GM19035 (cell line): ENCODE results near the gene NAT8.
"Not testable (repeated sequence)": the region's sequence is repeated elsewhere in the genome, so short reads cannot be mapped to it uniquely, and the experiment has no call there.

ENCODE experiments used
- ATAC-seq: cut with Tn5 transposase; IDR thresholded peaks from one replicate; pipeline ENCODE4 v1.9.1; 2021; ENCODE audit not compliant: unreplicated experiment

Gene NAT8, protein sequence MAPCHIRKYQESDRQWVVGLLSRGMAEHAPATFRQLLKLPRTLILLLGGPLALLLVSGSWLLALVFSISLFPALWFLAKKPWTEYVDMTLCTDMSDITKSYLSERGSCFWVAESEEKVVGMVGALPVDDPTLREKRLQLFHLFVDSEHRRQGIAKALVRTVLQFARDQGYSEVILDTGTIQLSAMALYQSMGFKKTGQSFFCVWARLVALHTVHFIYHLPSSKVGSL

DNA sequence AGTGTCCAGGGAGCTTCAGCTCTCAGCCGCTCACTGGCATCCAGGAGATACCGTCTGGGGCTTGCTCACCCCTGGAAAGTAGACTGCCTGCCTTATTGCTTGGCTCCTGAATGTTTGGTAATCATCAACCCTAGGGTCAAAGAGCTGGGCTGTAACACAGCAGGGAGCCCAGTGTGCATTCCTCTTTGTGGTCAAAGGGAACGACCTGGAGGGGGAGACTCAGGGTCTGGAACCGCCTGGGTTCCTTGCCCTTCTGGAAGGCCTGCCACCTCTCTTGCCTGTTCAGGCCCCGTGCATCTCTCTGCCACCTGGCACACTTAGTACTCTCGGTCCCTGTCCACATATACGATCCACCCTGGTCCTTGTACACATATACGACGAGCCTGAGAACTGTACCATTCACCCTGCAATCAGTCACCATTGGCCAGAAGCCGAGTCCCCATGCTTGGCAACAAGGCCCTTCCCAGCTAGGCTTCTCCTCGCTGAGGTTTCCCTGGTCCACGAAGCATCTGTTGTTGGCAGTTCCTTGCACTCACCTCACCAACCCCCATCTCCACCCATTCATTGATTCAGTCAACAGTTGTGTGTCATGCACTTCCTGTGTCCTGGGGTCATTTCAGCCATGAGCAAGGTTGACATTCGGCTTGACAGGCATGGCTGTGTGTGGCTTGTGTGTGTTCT lies at the start of gene NAT8:
Gene NAT8 (minus strand): TSS at position 85 of the 681 bp plus-strand sequence. CDS start 794 bp downstream, outside the sequence.
- no peak for ATAC-seq

DNA sequence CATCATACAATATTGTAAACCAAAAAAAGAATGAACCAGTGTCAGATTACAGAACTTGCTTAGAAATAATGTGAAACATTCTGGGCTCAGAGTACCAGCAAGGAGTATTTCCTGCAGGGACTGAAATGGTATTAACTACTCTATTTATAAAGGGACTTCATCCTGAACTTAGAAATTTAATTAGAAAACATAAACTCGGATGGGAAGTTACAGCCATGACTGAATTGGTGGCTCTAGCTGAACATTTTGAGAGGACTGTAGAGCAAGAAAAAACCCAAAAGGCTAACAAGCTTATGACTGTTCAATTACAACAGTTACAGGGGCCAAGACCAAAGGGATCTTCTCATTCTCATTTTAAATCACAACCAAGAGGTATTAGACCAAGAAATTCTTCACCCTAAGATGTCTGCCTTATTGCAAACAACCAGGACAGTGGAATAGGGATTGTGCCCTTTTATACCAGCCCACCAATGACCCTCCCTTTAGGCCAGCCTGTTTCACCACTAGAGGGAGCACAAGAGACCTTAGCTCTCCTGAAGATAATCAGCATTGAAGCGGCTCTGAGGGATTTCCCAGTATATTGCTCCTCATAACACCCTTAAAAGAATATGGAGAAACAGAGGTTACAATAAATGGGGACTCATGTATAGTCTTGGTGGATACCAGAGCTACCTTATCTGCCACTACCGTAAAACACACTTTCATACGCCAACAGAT lies 48.3 kb upstream of the NAT8 start:
- peak; percentile 77 for ATAC-seq

DNA sequence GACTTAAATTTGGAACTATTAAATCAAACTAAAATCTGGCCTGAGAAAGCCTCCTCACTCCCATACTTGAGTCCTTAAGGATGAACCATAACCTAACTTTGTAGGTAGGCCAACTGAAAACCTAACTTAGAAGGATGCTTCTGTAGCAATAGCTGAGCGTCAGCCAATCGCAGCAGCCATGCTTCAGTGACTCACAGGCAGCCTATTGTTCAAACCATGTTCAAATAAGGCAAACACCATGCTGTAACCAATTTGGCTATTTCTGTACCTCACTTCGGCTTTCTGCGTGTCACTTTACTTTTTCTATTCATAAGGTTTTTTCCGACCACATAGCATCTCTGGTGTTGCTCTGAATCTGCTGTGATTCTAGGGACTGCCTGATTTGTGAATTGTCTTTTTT lies 46.3 kb upstream of the NAT8 start:
- not testable (repeated sequence) for ATAC-seq

DNA sequence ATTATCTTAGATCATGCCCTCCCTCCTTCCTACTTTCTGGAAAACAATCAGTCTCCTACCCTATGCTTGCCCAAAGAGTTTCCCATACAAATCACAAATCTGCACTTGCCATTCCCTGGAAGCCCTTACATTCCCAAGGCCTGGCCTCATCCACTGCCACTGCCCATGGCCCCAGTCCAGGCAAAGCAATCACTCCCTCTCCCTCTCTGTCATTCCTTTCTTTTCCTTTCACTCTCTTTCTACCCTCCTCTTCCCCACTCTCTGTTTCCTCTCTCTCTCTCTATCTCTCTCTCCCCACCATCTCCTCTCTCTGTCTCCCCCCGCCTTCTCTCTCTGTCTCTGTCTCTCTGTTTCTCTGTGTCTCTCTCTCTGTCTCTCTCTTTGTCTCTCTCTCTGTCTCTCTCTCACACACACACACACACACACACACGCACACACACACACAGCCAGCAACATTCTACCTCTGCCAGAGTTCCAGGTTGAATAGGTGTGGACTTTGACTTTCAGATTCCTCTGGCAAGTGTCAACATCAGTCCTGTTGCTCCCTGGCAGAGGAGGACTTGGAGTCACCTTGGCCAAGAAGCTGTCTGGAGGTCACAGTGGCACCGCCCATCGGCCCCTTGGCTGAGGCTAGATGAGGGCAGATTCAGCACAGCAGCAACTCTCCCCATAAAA lies 43.7 kb upstream of the NAT8 start:
- no peak for ATAC-seq

DNA sequence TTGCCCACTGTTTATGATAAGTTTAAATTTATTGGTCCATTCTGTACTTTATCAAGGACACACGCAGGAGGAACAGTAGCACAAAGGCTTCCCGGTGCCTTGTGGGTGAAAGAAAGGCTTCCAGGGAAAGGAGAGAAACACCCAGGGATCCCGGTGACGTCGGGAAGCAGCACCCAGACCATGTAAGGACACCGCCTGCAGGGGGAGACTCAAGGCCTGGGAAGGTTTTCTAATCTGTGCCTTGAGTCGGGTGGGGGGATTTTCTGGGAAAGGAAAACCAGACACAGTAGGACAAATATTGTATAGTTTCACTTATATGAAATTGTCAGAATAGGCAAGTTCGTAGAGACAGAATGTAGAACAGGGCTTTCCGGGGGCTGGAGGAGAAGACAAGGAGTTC lies 42.7 kb upstream of the NAT8 start:
- ATAC-seq = not testable (repeated sequence)

DNA sequence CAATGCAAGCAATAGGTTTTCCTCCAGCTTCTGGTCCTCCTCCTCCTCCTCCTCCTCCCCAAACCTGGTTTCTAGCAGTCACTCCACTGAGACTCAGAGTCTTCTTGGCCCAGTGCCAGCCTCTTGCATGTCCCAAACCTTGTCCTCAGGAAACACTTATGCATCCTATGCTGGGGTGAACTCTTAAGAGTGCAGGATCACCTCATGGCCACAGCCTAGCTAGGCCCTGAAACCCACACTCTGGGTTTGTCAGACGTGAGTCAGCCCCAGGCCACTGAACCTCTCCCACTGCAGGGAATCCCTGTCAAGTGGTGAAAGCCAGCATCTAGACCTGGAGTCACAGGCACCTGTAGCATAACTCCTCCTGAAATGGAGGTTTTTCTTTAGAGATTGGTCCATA lies 42.1 kb upstream of the NAT8 start:
- ATAC-seq = not testable (repeated sequence)

DNA sequence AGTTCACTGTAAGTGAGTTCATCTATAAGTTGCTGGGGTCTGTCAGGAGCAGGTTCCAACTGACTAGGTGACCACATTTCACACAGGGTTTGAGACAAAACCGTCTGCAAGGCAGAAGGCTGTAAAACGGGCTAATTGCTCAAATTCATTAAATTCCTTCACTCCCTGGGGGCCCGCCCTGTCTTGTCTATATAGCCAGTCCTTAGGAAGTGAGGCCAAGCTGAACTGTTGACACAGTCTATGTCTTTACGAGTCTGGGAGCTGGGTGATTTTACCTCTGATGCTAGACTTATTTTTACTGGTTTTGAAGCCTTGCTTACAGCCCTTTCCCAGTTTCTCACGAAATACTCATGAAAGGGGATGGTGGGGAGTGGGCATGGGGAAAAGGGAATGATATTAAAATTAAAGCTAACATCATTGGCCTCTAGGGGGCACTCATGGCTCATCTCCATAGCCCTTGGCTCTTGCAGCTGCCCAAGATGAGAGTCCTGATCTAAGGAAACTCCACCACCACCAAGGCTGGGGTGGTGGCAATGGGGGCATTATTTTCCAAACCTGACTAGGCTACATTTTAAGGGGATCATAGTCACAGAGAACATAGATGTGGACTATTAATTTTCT lies 37.8 kb upstream of the NAT8 start:
- not testable (repeated sequence) for ATAC-seq

DNA sequence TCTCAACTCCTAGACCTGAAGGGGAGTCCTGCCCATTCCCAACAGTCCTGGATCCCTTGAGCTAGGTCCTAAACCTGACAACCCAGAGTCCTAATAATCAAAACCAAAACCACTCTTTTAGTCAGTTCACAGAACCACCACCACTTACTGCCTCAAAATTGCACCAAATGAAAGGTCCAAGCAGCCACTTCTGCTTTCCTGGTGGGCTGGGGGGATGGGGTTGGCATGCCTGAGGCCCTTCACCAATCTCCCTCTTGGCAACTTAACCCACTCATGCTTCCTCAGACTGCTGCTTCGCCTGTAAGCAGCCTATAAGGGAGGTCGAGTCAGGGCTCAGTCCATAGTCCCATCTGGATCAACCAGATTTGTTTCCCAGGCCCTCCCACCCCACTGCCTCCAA lies 37.0 kb upstream of the NAT8 start:
- ATAC-seq = not testable (repeated sequence)

DNA sequence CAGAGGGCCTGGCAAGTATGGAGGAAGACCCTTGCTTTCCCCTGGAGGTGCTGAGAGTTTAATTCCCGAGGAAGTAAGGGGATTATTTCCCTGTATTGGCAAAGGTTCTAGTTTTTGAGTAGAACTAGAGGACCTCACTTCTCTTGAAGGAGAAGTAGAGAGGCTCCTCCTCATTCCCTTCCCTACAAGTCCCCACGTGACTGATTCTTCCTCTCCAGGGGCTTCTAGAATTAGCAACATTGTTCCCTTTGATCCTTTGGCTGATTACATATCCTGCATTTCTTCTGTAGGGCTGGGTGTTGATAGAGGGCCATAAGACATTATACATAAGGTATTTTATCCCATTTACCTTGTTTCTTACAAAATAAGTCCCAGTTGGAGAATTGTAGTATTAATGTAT lies 35.8 kb upstream of the NAT8 start:
- ATAC-seq = not testable (repeated sequence)

DNA sequence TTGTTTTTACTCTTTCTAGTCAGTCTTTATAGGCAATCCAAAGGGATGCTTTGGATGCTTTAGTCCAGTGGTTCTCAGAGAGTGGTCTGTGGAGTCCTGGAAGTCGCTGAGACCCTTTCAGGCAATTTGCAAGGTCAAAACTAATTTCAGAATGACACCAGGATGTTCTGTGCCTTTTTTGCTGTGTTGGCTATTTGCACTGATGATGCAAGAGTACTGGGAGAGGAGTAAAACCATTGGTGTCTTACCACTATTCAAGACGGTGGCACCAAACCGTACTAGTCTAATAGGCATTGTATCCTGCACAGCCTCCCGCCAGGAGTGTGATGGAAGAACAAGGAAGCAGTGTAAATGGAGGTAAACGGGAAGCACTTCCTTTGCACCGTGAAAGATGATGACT lies 34.0 kb upstream of the NAT8 start:
- not testable (repeated sequence) for ATAC-seq

DNA sequence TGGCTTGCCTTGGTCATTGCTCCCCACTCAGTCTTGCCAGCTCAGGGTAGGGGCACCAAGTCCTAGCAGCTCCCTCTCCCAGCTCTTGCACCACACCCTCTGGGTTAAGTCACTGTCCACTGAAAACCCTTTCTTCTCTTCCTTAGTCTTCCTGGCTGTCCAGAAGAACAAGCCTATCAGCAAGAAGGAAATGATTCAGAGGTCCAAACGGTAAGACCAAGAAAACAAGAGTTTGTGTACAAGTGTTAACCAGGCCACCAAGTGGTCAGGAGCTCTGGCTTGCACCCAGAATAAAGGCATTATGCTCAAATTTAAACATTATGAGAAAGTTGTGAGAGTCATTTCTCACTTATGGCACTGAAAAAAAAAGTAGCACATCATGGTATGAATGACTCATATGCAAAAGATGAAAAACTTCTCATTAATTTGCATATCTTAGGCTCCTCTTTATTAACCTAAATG lies 32.5 kb upstream of the NAT8 start:
- peak; percentile 64 for ATAC-seq

DNA sequence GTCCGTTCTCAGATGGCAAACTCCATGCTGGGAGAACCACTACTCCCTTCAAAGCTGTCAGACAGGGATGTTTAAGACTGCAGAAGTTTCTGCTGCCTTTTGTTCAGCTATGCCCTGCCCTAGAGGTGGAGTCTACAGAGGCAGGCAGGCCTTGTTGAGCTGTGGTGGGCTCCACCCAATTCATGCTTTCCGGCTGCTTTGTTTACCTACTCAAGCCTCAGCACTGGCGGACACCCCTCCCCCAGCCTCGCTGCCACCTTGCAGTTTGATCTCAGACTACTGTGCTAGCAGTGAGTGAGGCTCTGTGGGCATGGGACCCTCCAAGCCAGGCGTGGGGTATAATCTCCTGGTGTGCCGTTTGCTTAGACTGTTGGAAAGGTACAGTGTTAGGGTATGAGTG lies 27.8 kb upstream of the NAT8 start:
- ATAC-seq = not testable (repeated sequence)

DNA sequence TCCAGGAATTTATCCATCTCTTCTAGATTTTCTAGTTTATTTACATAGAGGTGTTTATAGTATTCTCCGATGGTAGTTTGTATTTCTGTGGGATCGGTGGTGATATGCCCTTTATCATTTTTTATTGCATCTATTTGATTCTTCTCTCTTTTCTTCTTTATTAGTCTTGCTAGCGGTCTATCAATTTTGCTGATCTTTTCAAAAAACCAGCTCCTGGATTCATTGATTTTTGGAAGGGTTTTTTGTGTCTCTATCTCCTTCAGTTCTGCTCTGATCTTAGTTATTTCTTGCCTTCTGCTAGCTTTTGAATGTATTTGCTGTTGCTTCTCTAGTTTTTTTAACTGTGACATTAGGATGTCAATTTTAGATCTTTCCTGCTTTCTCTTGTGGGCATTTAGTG lies 25.0 kb upstream of the NAT8 start:
- ATAC-seq = not testable (repeated sequence)

DNA sequence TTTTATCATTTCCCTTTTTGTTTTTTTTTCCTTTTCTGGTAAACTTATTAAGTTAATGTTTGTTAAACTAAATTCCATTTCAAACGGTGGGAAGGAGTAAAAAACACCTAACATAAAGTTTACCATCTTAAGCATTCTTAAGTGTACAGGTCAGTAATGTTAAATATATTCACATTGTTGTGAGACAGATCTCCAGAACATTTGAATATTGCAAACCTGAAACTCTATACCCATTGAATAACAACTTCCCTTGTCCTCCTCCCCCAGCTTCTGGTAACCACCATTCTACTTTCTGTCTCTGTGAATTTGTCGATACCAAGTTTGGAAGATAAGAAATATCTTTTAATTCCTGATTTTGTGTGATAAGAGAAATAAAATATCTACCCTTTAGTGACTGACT lies 12.0 kb upstream of the NAT8 start:
- no peak for ATAC-seq

DNA sequence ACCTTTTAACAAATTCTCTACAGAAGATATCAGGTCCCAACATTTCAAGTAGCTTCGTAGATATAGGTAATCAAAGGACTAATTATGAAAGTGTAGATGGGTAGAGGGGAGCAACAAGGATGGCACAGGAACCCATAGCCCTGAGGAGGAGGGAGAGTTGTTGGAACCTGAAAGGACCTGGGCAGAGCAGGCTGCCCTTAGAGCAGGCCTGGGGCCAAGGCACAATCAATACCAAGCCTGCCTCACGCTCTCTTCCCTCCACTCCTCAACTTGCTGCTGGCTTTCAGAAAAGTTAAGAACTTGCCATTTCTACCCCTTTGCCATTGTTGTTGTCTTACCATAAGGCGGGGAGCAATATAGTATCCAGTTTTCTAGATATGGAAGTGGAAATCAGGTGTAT lies 10.1 kb upstream of the NAT8 start:
- ATAC-seq = no peak

DNA sequence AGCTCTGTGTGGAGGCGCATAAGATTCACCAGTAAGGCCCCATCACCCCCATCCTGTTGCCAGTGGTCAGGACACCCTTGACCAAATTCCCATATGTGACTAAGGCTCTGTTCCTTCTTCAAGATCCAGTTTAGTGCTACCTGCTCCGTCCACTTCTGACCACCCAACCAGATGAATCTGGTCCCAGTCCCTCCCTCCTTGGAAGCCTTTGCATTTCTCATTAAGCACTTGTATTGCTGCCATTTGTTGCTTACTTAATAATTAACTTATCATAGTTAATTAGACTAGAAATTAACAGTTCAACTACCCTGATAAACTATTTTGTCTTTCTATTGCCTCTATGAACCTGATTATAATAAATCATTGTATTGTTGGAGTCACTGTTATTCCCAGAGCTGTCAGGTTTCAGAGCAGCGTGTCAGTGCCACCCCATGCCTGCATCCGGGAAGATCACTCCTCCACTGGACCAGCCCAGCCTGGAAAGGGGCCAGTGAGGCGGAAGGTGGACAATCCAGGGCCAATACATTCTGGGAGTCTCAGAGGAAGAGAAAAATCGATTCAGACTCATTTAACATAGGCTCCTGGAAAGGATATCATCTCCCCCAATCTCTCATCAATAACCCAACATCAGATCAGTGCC lies 9.5 kb upstream of the NAT8 start:
- ATAC-seq = no peak

DNA sequence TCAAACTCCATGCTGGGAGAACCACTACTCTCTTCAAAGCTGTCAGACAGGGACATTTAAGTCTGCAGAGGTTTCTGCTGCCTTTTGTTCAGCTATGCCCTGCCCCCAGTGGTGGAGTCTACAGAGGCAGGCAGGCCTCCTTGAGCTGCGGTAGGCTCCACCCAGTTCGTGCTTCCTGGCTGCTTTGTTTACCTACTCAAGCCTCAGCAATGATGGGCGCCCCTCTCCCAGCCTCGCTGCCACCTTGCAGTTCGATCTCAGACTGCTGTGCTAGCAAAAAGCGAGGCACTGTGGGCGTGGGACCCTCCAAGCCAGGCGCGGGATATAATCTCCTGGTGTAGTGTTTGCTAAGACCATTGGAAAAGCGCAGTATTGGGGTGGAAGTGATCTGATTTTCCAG lies 5.5 kb upstream of the NAT8 start:
- ATAC-seq = not testable (repeated sequence)

DNA sequence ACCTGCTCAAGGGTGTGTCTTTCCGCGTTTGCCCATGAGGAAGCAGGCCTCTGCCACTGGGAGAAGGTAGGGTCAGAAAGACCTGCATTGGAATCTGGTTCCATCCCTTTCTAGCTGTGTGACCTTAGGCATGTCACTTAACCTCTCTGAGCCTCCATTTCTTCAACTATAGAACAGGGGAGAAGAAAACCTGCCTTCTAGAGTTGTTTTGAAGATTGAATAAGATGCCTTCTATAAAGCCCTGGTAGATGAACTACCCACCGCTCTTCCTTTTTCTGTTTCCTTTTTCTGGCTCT lies 507 bp downstream of the NAT8 start:
- ATAC-seq = no peak

DNA sequence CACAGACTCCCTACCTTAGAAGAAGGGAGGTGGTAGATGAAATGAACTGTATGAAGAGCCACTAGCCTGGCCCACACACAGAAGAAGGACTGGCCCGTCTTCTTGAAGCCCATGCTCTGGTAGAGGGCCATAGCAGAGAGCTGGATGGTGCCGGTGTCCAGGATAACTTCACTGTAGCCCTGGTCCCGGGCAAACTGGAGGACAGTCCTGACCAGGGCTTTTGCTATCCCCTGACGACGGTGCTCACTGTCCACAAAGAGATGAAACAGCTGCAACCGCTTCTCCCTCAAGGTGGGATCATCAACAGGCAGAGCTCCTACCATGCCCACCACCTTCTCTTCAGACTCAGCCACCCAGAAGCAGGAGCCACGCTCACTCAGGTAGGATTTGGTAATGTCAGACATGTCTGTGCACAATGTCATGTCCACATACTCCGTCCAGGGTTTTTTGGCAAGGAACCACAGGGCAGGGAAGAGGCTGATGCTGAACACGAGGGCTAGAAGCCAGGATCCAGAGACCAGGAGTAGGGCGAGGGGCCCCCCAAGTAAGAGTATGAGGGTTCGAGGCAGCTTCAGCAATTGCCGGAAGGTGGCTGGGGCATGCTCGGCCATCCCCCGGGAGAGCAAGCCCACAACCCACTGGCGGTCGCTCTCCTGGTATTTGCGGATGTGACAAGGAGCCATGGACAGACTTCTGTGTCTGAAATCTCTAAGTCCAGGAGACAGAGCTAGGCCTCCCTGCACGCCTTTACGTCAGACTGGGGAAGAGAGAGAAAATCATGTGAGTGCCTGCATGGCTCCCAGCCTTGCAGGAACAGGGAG lies 1.1 kb downstream of the NAT8 start:
- no peak for ATAC-seq

DNA sequence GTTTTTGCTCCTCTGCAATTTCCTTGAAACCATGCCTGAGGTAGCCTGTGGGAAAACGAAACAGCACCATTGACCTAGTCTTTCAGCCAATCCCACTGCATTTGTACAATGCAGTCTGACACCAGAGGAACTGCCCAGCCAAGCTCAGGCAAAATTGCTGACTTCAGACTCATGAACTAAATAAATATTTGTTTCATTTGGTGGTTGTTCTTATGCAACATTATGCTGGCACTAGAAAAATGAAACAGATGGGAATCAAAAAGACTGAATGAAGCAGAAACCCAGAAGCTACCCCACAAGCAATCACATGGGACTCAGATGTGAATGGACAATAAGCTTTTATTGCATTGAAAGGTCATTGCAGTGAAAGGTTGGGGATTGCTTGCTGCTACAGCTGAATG lies 1.7 kb downstream of the NAT8 start:
- no peak for ATAC-seq
